Ishikawa (cell line): Measurements from ENCODE around the gene TTC23L.
A peak's percentile ranks its signal among the peaks of the same experiment; 100 is the strongest.

ENCODE experiments used
- CEBPB ChIP-seq: IDR thresholded peaks from 2 replicates; pipeline ENCODE4 v1.6.1; 2012
- CREB1 ChIP-seq: IDR thresholded peaks from 2 replicates; pipeline ENCODE4 v1.6.1; 2012; ENCODE audit warnings: low read depth
- EGR1 ChIP-seq: IDR thresholded peaks from 2 replicates; pipeline ENCODE4 v1.6.1; 2012
- EP300 ChIP-seq: IDR thresholded peaks from 2 replicates; pipeline ENCODE4 v1.6.1; 2012; ENCODE audit warnings: borderline replicate concordance
- FOXM1 ChIP-seq: IDR thresholded peaks from 2 replicates; pipeline ENCODE4 v1.6.1; 2012; ENCODE audit warnings: low read depth, borderline replicate concordance
- MAX ChIP-seq: IDR thresholded peaks from 2 replicates; pipeline ENCODE4 v1.6.1; 2012
- NFIC ChIP-seq: IDR thresholded peaks from 2 replicates; pipeline ENCODE4 v1.6.1; 2012
- RAD21 ChIP-seq: IDR thresholded peaks from 2 replicates; pipeline ENCODE4 v1.6.1; 2012; ENCODE audit warnings: low read depth
- TAF1 ChIP-seq: IDR thresholded peaks from 2 replicates; pipeline ENCODE4 v1.6.1; 2012; ENCODE audit warnings: low read depth, mild to moderate bottlenecking
- TCF12 ChIP-seq: IDR thresholded peaks from 2 replicates; pipeline ENCODE4 v1.6.1; 2012; ENCODE audit warnings: low read depth
- TEAD4 ChIP-seq: IDR thresholded peaks from 2 replicates; pipeline ENCODE4 v1.6.1; 2012
- YY1 ChIP-seq: IDR thresholded peaks from 2 replicates; pipeline ENCODE4 v1.6.1; 2012; ENCODE audit warnings: low read depth
- ZBTB7A ChIP-seq: IDR thresholded peaks from 2 replicates; pipeline ENCODE4 v1.6.1; 2012; ENCODE audit warnings: low read depth
- TF ChIP-seq, protein P1 (sequence below): IDR thresholded peaks from 2 replicates; pipeline ENCODE4 v1.6.1; 2012; ENCODE audit warnings: low read depth, mild to moderate bottlenecking
- TF ChIP-seq, protein P2 (sequence below): IDR thresholded peaks from 2 replicates; pipeline ENCODE4 v1.6.1; 2012

The TTC23L gene

DNA sequence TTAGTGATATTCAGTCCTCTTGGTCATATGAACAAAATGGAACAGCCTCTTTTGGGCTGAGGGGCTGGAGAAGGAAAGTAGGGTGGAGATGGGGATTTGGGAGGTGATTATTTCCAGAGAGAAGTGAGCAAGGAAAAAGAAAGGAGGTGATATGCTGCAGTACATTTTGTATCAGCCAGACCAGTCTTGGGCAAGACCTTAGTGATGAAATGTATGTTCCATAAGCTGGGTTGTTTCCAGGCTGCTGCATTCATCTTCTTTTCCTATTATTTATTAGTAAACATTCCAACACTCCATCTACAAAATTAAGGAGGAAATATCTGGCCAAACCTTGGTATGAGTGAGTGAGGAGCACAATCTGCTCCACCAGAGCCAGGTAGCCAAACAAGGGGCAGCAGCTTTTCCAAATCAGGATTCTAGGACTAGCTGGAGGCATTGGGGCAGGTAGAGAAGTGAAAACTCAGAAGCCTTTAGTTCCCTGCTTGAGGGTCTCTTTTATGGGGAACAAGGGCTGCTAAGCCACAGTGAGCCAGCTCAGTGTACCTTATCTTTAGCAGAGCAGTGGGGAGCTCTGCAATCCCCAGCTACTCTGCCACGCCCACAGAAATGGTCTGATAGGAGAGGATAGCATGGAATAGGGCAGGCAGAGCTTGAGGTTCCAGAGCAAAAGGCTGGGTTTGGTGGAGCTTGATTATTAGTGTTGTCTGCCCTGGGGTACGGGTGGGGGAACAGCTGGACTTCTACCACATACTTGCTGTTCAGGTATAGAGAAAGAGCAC lies 56.9 kb downstream of the TTC23L start:
- TF ChIP-seq TCF12 (no peak), CREB1 (no peak), NFIC (no peak), EGR1 (no peak), FOXM1 (no peak), ZBTB7A (no peak), TEAD4 (no peak), EP300 (no peak), CEBPB (no peak)
- TF ChIP-seq, protein P1, sequence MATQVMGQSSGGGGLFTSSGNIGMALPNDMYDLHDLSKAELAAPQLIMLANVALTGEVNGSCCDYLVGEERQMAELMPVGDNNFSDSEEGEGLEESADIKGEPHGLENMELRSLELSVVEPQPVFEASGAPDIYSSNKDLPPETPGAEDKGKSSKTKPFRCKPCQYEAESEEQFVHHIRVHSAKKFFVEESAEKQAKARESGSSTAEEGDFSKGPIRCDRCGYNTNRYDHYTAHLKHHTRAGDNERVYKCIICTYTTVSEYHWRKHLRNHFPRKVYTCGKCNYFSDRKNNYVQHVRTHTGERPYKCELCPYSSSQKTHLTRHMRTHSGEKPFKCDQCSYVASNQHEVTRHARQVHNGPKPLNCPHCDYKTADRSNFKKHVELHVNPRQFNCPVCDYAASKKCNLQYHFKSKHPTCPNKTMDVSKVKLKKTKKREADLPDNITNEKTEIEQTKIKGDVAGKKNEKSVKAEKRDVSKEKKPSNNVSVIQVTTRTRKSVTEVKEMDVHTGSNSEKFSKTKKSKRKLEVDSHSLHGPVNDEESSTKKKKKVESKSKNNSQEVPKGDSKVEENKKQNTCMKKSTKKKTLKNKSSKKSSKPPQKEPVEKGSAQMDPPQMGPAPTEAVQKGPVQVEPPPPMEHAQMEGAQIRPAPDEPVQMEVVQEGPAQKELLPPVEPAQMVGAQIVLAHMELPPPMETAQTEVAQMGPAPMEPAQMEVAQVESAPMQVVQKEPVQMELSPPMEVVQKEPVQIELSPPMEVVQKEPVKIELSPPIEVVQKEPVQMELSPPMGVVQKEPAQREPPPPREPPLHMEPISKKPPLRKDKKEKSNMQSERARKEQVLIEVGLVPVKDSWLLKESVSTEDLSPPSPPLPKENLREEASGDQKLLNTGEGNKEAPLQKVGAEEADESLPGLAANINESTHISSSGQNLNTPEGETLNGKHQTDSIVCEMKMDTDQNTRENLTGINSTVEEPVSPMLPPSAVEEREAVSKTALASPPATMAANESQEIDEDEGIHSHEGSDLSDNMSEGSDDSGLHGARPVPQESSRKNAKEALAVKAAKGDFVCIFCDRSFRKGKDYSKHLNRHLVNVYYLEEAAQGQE = no peak

DNA sequence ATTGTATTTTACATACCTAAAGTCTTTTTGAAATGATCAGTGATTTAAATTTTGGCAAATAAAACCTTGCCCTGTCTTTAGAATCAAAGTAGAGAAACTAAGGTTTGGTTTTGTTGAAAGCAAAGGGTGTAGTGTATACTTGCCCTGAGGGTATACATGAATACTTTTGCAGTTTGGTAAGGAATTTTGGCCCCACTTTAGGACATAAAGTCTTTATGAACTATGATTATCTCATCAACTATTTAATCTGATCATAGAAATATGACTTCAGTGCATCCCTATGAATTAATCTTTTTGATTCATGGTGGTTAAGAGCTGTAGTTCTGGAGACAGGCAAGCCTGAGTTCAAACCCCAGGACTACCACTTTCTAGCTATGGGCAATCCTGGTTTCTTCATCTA lies 58.7 kb downstream of the TTC23L start:
- TF ChIP-seq CREB1 = no peak
- no peak for TF ChIP-seq EGR1
- no peak for TF ChIP-seq MAX
- TF ChIP-seq, protein P2, sequence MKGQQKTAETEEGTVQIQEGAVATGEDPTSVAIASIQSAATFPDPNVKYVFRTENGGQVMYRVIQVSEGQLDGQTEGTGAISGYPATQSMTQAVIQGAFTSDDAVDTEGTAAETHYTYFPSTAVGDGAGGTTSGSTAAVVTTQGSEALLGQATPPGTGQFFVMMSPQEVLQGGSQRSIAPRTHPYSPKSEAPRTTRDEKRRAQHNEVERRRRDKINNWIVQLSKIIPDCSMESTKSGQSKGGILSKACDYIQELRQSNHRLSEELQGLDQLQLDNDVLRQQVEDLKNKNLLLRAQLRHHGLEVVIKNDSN = no peak
- TF ChIP-seq FOXM1 = no peak
- TF ChIP-seq, protein P1 = no peak
- no peak for TF ChIP-seq NFIC
- no peak for TF ChIP-seq TEAD4
- TF ChIP-seq EP300 = no peak
- no peak for TF ChIP-seq TAF1
- TF ChIP-seq ZBTB7A = no peak
- no peak for TF ChIP-seq CEBPB
- TF ChIP-seq TCF12 = no peak
- no peak for TF ChIP-seq RAD21
- no peak for TF ChIP-seq YY1

DNA sequence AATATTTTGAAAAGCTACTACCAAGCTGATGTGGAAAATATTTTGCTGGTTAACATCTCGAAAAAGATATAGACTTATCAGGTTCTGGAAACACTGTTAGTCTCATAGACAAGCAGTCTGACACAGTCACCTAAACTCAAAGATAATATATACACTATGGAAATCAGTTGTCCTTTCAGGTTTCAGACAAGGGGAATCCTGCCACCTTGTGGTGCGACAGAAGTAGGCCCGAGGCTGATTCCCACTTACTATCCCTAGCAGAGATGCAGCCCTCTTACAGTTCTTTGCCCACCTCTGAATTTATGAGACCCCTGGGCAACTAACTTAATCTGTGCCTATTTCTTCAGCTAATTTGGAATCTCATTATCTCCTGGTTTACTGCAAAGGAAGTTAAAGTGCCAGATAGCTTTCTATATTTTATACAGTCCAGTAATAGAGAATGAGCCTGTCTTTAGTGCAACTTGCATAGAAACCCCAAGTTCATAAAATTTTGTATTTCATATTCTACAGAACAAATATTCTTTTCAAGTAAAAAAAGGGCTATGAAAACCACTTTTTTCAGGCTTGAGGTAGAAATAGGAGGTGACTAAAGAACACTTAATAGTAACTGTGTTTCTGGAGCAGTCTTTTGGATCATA lies 59.4 kb downstream of the TTC23L start:
- TF ChIP-seq ZBTB7A = no peak
- peak; percentile 89 for TF ChIP-seq RAD21

DNA sequence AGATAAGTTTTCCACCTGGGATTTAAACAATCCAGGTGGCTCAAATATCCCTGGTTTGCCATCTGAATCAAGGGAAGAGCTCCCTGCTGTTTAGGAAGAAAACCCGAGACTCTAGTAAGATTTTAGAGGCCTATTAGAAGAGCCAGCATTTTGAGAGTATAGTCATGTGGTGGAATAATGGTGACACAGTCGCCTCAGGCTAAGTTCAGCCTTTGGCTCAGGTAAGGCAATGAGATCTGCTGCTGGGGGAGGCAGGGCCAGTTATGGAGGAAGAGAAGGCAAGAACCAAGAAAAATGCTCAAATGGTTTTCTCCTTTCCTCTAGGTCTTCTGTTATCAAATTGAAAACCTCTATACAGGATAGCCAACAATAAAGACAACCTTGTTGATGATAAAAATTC lies 60.1 kb downstream of the TTC23L start:
- TF ChIP-seq YY1 (no peak), NFIC (no peak), MAX (no peak), EP300 (no peak), TEAD4 (no peak), FOXM1 (no peak), CREB1 (no peak), TAF1 (no peak), RAD21 (no peak)
- TF ChIP-seq, protein P2 = no peak

- TF ChIP-seq EGR1 = no peak
- TF ChIP-seq EP300 = no peak
Observed at GRCh38 chr5:34900652-34901051, 61.7 kb downstream of the TTC23L start.

DNA sequence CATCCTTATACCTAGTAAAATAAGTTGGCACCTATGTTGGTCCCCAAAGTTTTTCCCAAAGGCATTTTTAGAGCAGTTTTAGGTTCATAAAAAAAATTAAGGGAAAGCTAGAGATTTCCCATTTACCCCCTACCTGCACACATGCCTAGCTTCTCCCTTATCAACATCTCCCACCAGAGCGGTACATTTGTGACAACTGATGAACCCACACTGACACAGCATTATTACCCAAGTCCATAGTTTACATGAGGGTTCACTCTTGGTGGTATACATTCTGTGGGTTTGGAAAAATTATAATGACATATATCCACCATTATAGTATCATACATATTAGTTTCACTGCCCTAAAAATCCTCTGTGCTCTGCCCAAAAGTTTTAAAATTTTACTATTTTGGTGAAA lies 64.3 kb downstream of the TTC23L start:
- TF ChIP-seq YY1 = no peak
- TF ChIP-seq, protein P2 = no peak
- no peak for TF ChIP-seq EGR1
- TF ChIP-seq TCF12 = no peak
- no peak for TF ChIP-seq RAD21
- TF ChIP-seq, protein P1 = no peak
- no peak for TF ChIP-seq FOXM1
- TF ChIP-seq TEAD4 = no peak
